SK-N-SH (cell line): Measurements from ENCODE around the gene BMP2. TPM values are rescaled to one million over a fixed set of nuclear protein-coding genes. Genes with fewer than 3 reads are reported as not detected.

ENCODE experiments used
- CTCF ChIA-PET: fragments of 300-600, 350-600 bp; formaldehyde crosslinking; extraction: SDS; loops from one replicate; lab custom pipeline; 2021; lab: Yijun Ruan, JAX
- POLR2A ChIA-PET: fragments of 350-600 bp; sonication (Branson Sonifier 250); formaldehyde crosslinking; extraction: SDS; loops from one replicate; lab custom pipeline; 2020; ENCODE audit warnings: antibody characterized with exemption, inconsistent platforms; lab: Yijun Ruan, JAX
- DNase-seq: peaks from one replicate; pipeline ENCODE4 v3.0.0; 2012
- H2AFZ ChIP-seq: fragments of 200-600 bp; sonication (generic); 2 replicates; pipeline ENCODE4 v1.8.1; 2016; ENCODE audit warnings: antibody characterized with exemption, mild to moderate bottlenecking, low read depth
- H3F3A ChIP-seq: fragments of 200-600 bp; sonication (generic); replicated peaks from 2 replicates; pipeline ENCODE3; 2016; ENCODE audit warnings: antibody characterized with exemption, mild to moderate bottlenecking; ENCODE audit not compliant: insufficient read depth
- H3K27ac ChIP-seq, 2 experiments: fragments of 200-500 bp in 1 of 2; fragments of 200-600 bp in 1 of 2; sonication (Bioruptor generic) in 1 of 2; sonication (generic), shearing (Covaris generic) in 1 of 2; 2 replicates each; pipeline versions ENCODE4 v1.5.1 to v1.6.1; 2014 to 2016; ENCODE audit warnings: low read depth in 2 of 2, inconsistent platforms in 1 of 2, low read length in 1 of 2, mild to moderate bottlenecking in 1 of 2, mixed read lengths in 1 of 2
- H3K27me3 ChIP-seq: fragments of 200-600 bp; sonication (generic), shearing (Covaris generic); 2 replicates; pipeline ENCODE4 v1.6.1; 2016; ENCODE audit warnings: mixed run types; ENCODE audit not compliant: insufficient read depth
- H3K36me3 ChIP-seq, 2 experiments: fragments of 200-500 bp in 1 of 2; fragments of 200-600 bp in 1 of 2; sonication (Bioruptor generic) in 1 of 2; sonication (generic) in 1 of 2; replicated peaks in 1 of 2; 2 replicates each; pipeline versions ENCODE3 to v1.5.1; 2014 to 2016; ENCODE audit warnings: low read length in 1 of 2, mild to moderate bottlenecking in 1 of 2; ENCODE audit not compliant: insufficient read depth in 2 of 2, control insufficient read depth in 1 of 2
- H3K4me1 ChIP-seq, 2 experiments: fragments of 200-500 bp in 1 of 2; fragments of 200-600 bp in 1 of 2; sonication (Bioruptor generic) in 1 of 2; sonication (generic), shearing (Covaris generic) in 1 of 2; 2 replicates each; pipeline versions ENCODE4 v1.5.1 to v1.6.1; 2014 to 2016; ENCODE audit warnings: low read depth in 1 of 2, low read length in 1 of 2, mixed run types in 1 of 2; ENCODE audit not compliant: insufficient read depth in 2 of 2, control insufficient read depth in 1 of 2
- H3K4me2 ChIP-seq: fragments of 200-600 bp; sonication (generic), shearing (Covaris generic); 2 replicates; pipeline ENCODE4 v1.6.1; 2017; ENCODE audit warnings: mixed run types
- H3K4me3 ChIP-seq, 2 experiments: fragments of 200-500 bp in 1 of 2; fragments of 200-600 bp in 1 of 2; sonication (Bioruptor generic) in 1 of 2; sonication (generic), shearing (Covaris generic) in 1 of 2; 2 replicates each; pipeline versions ENCODE4 v1.5.1 to v1.8.1; 2014 to 2016; ENCODE audit warnings: low read depth in 2 of 2, inconsistent platforms in 1 of 2, low read length in 1 of 2, mild to moderate bottlenecking in 1 of 2, mixed read lengths in 1 of 2, moderate library complexity in 1 of 2
- H3K79me2 ChIP-seq: fragments of 200-600 bp; sonication (generic); 2 replicates; pipeline ENCODE4 v1.8.1; 2017; ENCODE audit warnings: mild to moderate bottlenecking; ENCODE audit not compliant: insufficient read depth
- H3K9ac ChIP-seq: fragments of 200-600 bp; sonication (generic); 2 replicates; pipeline ENCODE4 v1.6.1; 2017; ENCODE audit warnings: mixed run types
- H3K9me2 ChIP-seq: fragments of 200-600 bp; sonication (generic); 2 replicates; pipeline ENCODE4 v1.6.1; 2017; ENCODE audit warnings: mixed run types
- H3K9me3 ChIP-seq: fragments of 200-600 bp; sonication (generic); 2 replicates; pipeline ENCODE4 v1.6.1; 2017; ENCODE audit warnings: mixed run types, mild to moderate bottlenecking, moderate library complexity
- H4K20me1 ChIP-seq: fragments of 200-600 bp; sonication (generic); 2 replicates; pipeline ENCODE4 v1.6.1; 2017; ENCODE audit warnings: mild to moderate bottlenecking, mixed run types; ENCODE audit not compliant: insufficient read depth
- CHD2 ChIP-seq: fragments of 150-350 bp; IDR thresholded peaks from 2 replicates; pipeline ENCODE4 v1.6.1; 2018; ENCODE audit warnings: low read length; ENCODE audit not compliant: partially characterized antibody
- EP300 ChIP-seq, 2 experiments: IDR thresholded peaks; 2 replicates each; pipeline versions ENCODE4 v1.4.0 to v1.6.1; 2012; ENCODE audit warnings: borderline replicate concordance in 1 of 2, low read depth in 1 of 2, low read length in 1 of 2
- FOSL2 ChIP-seq: IDR thresholded peaks from 2 replicates; pipeline ENCODE4 v1.4.0; 2012; ENCODE audit warnings: low read depth, mild to moderate bottlenecking, moderate library complexity, borderline replicate concordance
- JUND ChIP-seq: IDR thresholded peaks from 2 replicates; pipeline ENCODE4 v1.4.0; 2012
- NFIC ChIP-seq: IDR thresholded peaks from 2 replicates; pipeline ENCODE4 v1.4.0; 2012; ENCODE audit warnings: borderline replicate concordance
- PBX3 ChIP-seq: IDR thresholded peaks from 2 replicates; pipeline ENCODE4; 2012
- POLR2AphosphoS5 ChIP-seq: IDR thresholded peaks from 2 replicates; pipeline ENCODE4 v1.6.1; 2012; ENCODE audit warnings: low read depth, low read length
- RAD21 ChIP-seq: IDR thresholded peaks from 2 replicates; pipeline ENCODE4 v1.6.1; 2012; ENCODE audit warnings: mild to moderate bottlenecking, low read length
- RXRA ChIP-seq: IDR thresholded peaks from 2 replicates; pipeline ENCODE4 v1.4.0; 2012; ENCODE audit warnings: low read depth, mild to moderate bottlenecking, borderline replicate concordance
- SIN3A ChIP-seq: IDR thresholded peaks from 2 replicates; pipeline ENCODE4 v1.6.1; 2012; ENCODE audit warnings: low read depth, mild to moderate bottlenecking, low read length, moderate library complexity, borderline replicate concordance
- TCF12 ChIP-seq: IDR thresholded peaks from 2 replicates; pipeline ENCODE4 v1.4.0; 2012
- ZBTB33 ChIP-seq: IDR thresholded peaks from 2 replicates; pipeline ENCODE4 v1.4.0; 2012; ENCODE audit warnings: low read depth, borderline replicate concordance
- WGBS: methylation state at CpG from one replicate; pipeline ENCODE4 v1.1.6; 2017; ENCODE audit warnings: low lambda C conversion rate; 5-methylcytosine and 5-hydroxymethylcytosine counted together
- polyA plus RNA-seq, 3 experiments: library from polyadenylated mRNA; depleted of rRNA; stranded (reverse); fragments of >200 nt; gene quantifications; 2 replicates each; pipeline ENCODE4 v1.2.3, GENCODE V29; 2012
- TF ChIP-seq, protein P1 (sequence below): fragments of 150-350 bp; IDR thresholded peaks from 2 replicates; pipeline ENCODE4 v1.6.1; 2017; ENCODE audit warnings: antibody characterized with exemption, low read length, low read depth, borderline replicate concordance
- TF ChIP-seq, protein P2 (sequence below): fragments of 150-350 bp; IDR thresholded peaks from 2 replicates; pipeline ENCODE4 v1.6.1; 2016; ENCODE audit warnings: mild to moderate bottlenecking, low read depth, low read length
- TF ChIP-seq, protein P3 (sequence below): IDR thresholded peaks from 2 replicates; pipeline ENCODE4 v1.4.0; 2012; ENCODE audit warnings: low read depth

The BMP2 gene
- polyA plus RNA-seq, 1 of the 3 experiments (the other 2 are of a cell fraction): 0.25 TPM

DNA sequence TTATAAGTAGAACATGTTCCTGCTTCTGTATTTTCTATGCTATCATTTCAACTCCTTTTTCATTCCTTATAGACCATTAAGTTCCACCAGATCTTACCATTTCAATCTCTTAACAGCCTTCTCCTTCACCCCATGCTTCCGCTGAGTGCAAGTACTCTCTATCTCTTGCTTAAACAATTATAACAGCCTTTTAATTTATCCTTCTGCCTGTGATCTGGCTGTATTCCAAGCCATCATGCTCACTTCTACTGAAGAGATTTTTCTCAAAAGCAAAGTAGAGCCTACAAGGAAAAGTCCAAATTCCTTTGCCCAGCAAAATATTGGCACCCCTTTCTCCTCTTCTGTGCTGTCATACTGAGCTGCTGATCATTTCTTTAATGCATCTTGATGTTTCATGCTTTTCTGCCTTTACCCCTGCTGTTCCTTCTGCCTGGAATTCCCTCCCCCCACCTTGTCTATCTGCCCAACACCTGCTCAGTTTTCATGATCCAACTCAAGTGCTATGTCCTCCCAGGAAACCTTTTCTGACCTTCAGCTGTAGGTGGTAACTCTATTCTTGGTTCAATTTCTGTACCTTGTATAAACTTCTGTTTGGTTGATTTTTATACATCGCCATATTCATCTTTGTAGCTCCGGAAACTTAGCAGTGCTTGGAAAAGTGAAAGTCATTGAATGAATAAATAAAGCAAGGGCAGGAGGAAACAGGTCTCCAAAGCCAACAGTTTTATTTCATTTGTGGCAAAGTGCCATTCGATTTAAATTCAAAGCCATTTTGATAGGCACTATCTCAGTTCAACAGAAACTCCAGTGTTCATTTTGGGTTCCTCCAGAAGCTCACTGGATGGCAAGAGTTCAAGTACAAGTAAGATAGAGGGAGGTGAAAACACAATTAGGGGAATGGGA lies 10.5 kb upstream of the BMP2 start:
- no peak overlapping the region for H3K27ac ChIP-seq
- no peak overlapping the region for H2AFZ ChIP-seq
- WGBS: 32% methylated on average over 4 of the region's 4 CpGs
- no peaks in the 10 kb centered on the region for H4K20me1 ChIP-seq
- H3K9me2 ChIP-seq: no peaks in the 10 kb centered on the region
- no peaks in the 10 kb centered on the region for H3K9me3 ChIP-seq
- H3K4me1 ChIP-seq: no peaks in the 10 kb centered on the region
- DNase-seq: no peak
- no peak overlapping the region for H3K4me2 ChIP-seq
- H3K27me3 ChIP-seq: no peaks in the 10 kb centered on the region
- TF ChIP-seq EP300 (IDR thresholded peaks at IDR 0.05; ENCODE audit: borderline replicate concordance in 1 of 2, low read depth in 1 of 2, low read length in 1 of 2) (no peak), JUND (no peak), SIN3A (no peak), CHD2 (no peak), PBX3 (no peak), POLR2AphosphoS5 (no peak), FOSL2 (no peak), TCF12 (no peak), RAD21 (no peak), RXRA (no peak), ZBTB33 (no peak), NFIC (no peak)
- TF ChIP-seq, protein P1, sequence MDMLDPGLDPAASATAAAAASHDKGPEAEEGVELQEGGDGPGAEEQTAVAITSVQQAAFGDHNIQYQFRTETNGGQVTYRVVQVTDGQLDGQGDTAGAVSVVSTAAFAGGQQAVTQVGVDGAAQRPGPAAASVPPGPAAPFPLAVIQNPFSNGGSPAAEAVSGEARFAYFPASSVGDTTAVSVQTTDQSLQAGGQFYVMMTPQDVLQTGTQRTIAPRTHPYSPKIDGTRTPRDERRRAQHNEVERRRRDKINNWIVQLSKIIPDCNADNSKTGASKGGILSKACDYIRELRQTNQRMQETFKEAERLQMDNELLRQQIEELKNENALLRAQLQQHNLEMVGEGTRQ: no peak
- TF ChIP-seq, protein P2, sequence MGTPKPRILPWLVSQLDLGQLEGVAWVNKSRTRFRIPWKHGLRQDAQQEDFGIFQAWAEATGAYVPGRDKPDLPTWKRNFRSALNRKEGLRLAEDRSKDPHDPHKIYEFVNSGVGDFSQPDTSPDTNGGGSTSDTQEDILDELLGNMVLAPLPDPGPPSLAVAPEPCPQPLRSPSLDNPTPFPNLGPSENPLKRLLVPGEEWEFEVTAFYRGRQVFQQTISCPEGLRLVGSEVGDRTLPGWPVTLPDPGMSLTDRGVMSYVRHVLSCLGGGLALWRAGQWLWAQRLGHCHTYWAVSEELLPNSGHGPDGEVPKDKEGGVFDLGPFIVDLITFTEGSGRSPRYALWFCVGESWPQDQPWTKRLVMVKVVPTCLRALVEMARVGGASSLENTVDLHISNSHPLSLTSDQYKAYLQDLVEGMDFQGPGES: no peak
- TF ChIP-seq, protein P3, sequence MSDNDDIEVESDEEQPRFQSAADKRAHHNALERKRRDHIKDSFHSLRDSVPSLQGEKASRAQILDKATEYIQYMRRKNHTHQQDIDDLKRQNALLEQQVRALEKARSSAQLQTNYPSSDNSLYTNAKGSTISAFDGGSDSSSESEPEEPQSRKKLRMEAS: no peak
- no peaks in the 10 kb centered on the region for H3K79me2 ChIP-seq
- CTCF ChIA-PET: interaction anchor here (0.6 to 2.5 kb wide), 3 partner anchors 9 to 529 kb away, joined by 3 to 17 read pairs (median 4); partner anchors contain the start of gene BMP2
- no peak overlapping the region for H3K9ac ChIP-seq
- no peaks in the 10 kb centered on the region for H3F3A ChIP-seq
- POLR2A ChIA-PET: no interaction called here
- H3K36me3 ChIP-seq: no peaks in the 10 kb centered on the region
- H3K4me3 ChIP-seq: no peak overlapping the region
